Measurements from ENCODE around the gene LEF1. TPM values are rescaled to one million over a fixed set of nuclear protein-coding genes. Genes with fewer than 3 reads are reported as not detected.

The LEF1 gene
- total RNA-seq, 1 donor from 2014 or later = 19.4 TPM

- no peak for DNase-seq (ENCODE audit: low spot score)
- H3K27me3 Mint-ChIP-seq (ENCODE audit: insufficient read depth, low read depth) = no peaks in the 10 kb centered on the region
- H3K27ac Mint-ChIP-seq = no peak overlapping the region
Observed at GRCh38 chr4:108044951-108045686, 123.6 kb downstream of the LEF1 start.

DNA sequence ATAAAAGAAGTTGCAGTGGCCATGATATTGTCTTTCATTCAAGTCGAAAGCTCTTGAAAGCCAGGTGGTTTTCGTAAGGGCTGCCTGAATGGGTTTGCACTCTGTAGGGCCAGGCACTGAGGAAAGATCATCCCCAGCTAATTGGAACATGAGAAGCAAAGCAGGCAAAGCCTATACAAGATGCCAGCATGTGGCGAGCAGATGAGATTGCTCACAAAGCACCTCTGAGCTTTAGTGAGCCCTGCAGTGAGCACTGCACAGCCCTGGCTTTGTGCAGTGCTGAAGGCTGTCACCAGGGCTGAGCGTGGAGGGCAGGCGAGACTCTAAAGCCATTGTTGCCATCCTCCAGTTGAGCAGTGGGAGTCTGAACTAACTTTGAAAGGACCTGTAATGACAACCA lies 125.2 kb downstream of the LEF1 start:
- Histone ChIP-seq H4K20me1 (ENCODE audit: low read depth) (peaks cover 5% of the 10 kb centered on the region), H3K4me2 (peak overlapping the region; percentile 33), H3K79me2 (ENCODE audit: low read depth) (no peaks in the 10 kb centered on the region), H3K27me3 (peaks cover 9% of the 10 kb centered on the region), H3K36me3 (no peaks in the 10 kb centered on the region), H3K9me3 (ENCODE audit: low read depth) (no peaks in the 10 kb centered on the region), H2AFZ (replicated peaks) (no peak overlapping the region), H3K9ac (no peak overlapping the region), H3F3A (ENCODE audit: low read depth) (peaks cover 15% of the 10 kb centered on the region), H3K27ac (peak overlapping the region; percentile 66), H3K4me3 (no peak overlapping the region), H3K4me1 (peaks cover 9% of the 10 kb centered on the region)
- H3K27ac Mint-ChIP-seq = peak overlapping the region; percentile 89
- peak; percentile 92 for DNase-seq (ENCODE audit: low spot score)
- peak overlapping the region; percentile 38 for H3K4me3 Mint-ChIP-seq
- TF ChIP-seq, protein P1, sequence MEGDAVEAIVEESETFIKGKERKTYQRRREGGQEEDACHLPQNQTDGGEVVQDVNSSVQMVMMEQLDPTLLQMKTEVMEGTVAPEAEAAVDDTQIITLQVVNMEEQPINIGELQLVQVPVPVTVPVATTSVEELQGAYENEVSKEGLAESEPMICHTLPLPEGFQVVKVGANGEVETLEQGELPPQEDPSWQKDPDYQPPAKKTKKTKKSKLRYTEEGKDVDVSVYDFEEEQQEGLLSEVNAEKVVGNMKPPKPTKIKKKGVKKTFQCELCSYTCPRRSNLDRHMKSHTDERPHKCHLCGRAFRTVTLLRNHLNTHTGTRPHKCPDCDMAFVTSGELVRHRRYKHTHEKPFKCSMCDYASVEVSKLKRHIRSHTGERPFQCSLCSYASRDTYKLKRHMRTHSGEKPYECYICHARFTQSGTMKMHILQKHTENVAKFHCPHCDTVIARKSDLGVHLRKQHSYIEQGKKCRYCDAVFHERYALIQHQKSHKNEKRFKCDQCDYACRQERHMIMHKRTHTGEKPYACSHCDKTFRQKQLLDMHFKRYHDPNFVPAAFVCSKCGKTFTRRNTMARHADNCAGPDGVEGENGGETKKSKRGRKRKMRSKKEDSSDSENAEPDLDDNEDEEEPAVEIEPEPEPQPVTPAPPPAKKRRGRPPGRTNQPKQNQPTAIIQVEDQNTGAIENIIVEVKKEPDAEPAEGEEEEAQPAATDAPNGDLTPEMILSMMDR (IDR thresholded peaks at IDR 0.05) = no peak
- peak; percentile 72 for TF ChIP-seq EZH2phosphoT487 (IDR thresholded peaks at IDR 0.05)
- no peaks in the 10 kb centered on the region for H3K27me3 Mint-ChIP-seq (ENCODE audit: insufficient read depth, low read depth)
- H3K36me3 Mint-ChIP-seq = peaks cover 18% of the 10 kb centered on the region
- peaks cover 30% of the 10 kb centered on the region for H3K4me1 Mint-ChIP-seq
- peaks cover 2% of the 10 kb centered on the region for H3K9me3 Mint-ChIP-seq

More at GRCh38 chr4:108044951-108045686, 123.6 kb downstream of the LEF1 start:
- no peak overlapping the region for H2AFZ ChIP-seq (replicated peaks)
- H3K9me3 ChIP-seq (ENCODE audit: low read depth) = no peaks in the 10 kb centered on the region
- H3K9ac ChIP-seq = no peak overlapping the region
- H3K4me3 ChIP-seq = no peak overlapping the region
- H3F3A ChIP-seq (ENCODE audit: low read depth) = peaks cover 15% of the 10 kb centered on the region
- H3K27ac ChIP-seq = no peak overlapping the region
- H3K4me2 ChIP-seq = no peak overlapping the region
- H3K36me3 ChIP-seq = no peaks in the 10 kb centered on the region
- peaks cover 9% of the 10 kb centered on the region for H3K27me3 ChIP-seq
- Mint-ChIP-seq H3K4me1 (peaks cover 35% of the 10 kb centered on the region), H3K9me3 (peaks cover 2% of the 10 kb centered on the region), H3K36me3 (peaks cover 20% of the 10 kb centered on the region), H3K4me3 (no peak overlapping the region)
- H4K20me1 ChIP-seq (ENCODE audit: low read depth) = peaks cover 5% of the 10 kb centered on the region
- TF ChIP-seq EZH2phosphoT487 (IDR thresholded peaks at IDR 0.05) (no peak), EZH2 (IDR thresholded peaks at IDR 0.05) (no peak)
- TF ChIP-seq, protein P1 (IDR thresholded peaks at IDR 0.05) = no peak
- no peaks in the 10 kb centered on the region for H3K79me2 ChIP-seq (ENCODE audit: low read depth)
- H3K4me1 ChIP-seq = peaks cover 9% of the 10 kb centered on the region

GRCh38 chr4:108042927-108043326 lies 125.8 kb downstream of the LEF1 start:
- no peak overlapping the region for H2AFZ ChIP-seq (replicated peaks)
- peaks cover 2% of the 10 kb centered on the region for H3K9me3 Mint-ChIP-seq
- H3K36me3 Mint-ChIP-seq = peaks cover 13% of the 10 kb centered on the region
- H3F3A ChIP-seq (ENCODE audit: low read depth) = peaks cover 15% of the 10 kb centered on the region
- peaks cover 30% of the 10 kb centered on the region for H3K4me1 Mint-ChIP-seq
- peaks cover 5% of the 10 kb centered on the region for H4K20me1 ChIP-seq (ENCODE audit: low read depth)
- no peak for TF ChIP-seq EZH2 (IDR thresholded peaks at IDR 0.05)
- H3K27ac Mint-ChIP-seq = peak overlapping the region; percentile 89
- H3K9ac ChIP-seq = no peak overlapping the region
- H3K4me2 ChIP-seq = peak overlapping the region; percentile 33
- H3K27me3 Mint-ChIP-seq (ENCODE audit: insufficient read depth, low read depth) = no peaks in the 10 kb centered on the region
- peak overlapping the region; percentile 66 for H3K27ac ChIP-seq
- no peaks in the 10 kb centered on the region for H3K79me2 ChIP-seq (ENCODE audit: low read depth)
- DNase-seq (ENCODE audit: low spot score) = no peak
- peak overlapping the region; percentile 38 for H3K4me3 Mint-ChIP-seq
- H3K27me3 ChIP-seq = peaks cover 9% of the 10 kb centered on the region
- no peaks in the 10 kb centered on the region for H3K9me3 ChIP-seq (ENCODE audit: low read depth)
- no peaks in the 10 kb centered on the region for H3K36me3 ChIP-seq
- peaks cover 9% of the 10 kb centered on the region for H3K4me1 ChIP-seq
- H3K4me3 ChIP-seq = no peak overlapping the region

- H3K4me3 Mint-ChIP-seq = no peak overlapping the region
- Histone ChIP-seq H4K20me1 (ENCODE audit: low read depth) (peaks cover 1% of the 10 kb centered on the region), H3K27ac (no peak overlapping the region), H3K79me2 (ENCODE audit: low read depth) (no peaks in the 10 kb centered on the region), H3K4me2 (no peak overlapping the region), H3K9ac (no peak overlapping the region), H3F3A (ENCODE audit: low read depth) (peaks cover 1% of the 10 kb centered on the region), H3K9me3 (ENCODE audit: low read depth) (no peaks in the 10 kb centered on the region), H3K36me3 (no peaks in the 10 kb centered on the region), H3K27me3 (no peaks in the 10 kb centered on the region), H3K4me3 (no peak overlapping the region), H3K4me1 (peaks cover under 1% of the 10 kb centered on the region), H2AFZ (replicated peaks) (no peak overlapping the region)
- H3K27me3 Mint-ChIP-seq (ENCODE audit: insufficient read depth, low read depth) = no peaks in the 10 kb centered on the region
- DNase-seq (ENCODE audit: low spot score) = no peak
- peaks cover 2% of the 10 kb centered on the region for H3K9me3 Mint-ChIP-seq
- TF ChIP-seq EZH2phosphoT487 (IDR thresholded peaks at IDR 0.05) = no peak
- no peak overlapping the region for H3K27ac Mint-ChIP-seq
- H3K4me1 Mint-ChIP-seq = peaks cover 2% of the 10 kb centered on the region
- peaks cover 11% of the 10 kb centered on the region for H3K36me3 Mint-ChIP-seq
Observed at GRCh38 chr4:108037884-108038283, 130.8 kb downstream of the LEF1 start.

All from neural progenitor cell (in vitro differentiated cells).